Measurements from ENCODE around the gene NKX1-1.
A peak's percentile ranks its signal among the peaks of the same experiment; 100 is the strongest.

NKX1-1 gene

GRCh38 chr4:1413687-1414479, 7.6 kb upstream of the NKX1-1 start:
- Mint-ChIP-seq H3K4me3 (no peak overlapping the region), H3K27ac (no peak overlapping the region), H3K27me3 (ENCODE audit: low read depth, poor library complexity) (peaks cover 94% of the 10 kb centered on the region), H3K9me3 (peaks cover 16% of the 10 kb centered on the region), H3K36me3 (ENCODE audit: low read depth) (no peaks in the 10 kb centered on the region), H3K4me1 (no peaks in the 10 kb centered on the region)
- TF ChIP-seq CTCF (IDR thresholded peaks at IDR 0.05) = no peak
- no peak for DNase-seq

DNA sequence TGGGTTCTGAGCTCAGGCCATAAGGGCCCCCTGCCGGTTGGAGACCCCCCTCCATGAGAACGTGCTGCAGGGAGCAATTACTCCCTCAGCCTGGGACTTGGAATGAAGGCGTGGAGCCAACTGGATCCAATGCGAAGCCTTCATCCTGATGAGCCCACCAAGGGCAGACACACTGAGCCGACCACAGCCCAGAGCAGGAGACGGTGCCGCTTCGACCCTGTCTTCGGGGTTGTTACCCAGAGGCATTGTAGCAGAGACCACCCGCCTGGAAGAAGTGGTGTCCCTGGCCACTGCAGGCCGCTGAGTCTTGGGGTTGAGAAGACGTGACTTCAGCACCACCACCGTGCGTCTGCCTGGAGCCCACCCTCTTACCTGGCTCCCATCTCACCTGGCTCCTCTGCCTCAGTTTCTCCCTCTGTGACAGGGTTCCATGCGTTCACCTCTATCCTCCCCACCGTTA, 7.0 kb upstream of the NKX1-1 start:
- no peak for DNase-seq
- Mint-ChIP-seq H3K4me1 (no peaks in the 10 kb centered on the region), H3K27me3 (ENCODE audit: low read depth, poor library complexity) (peaks cover 94% of the 10 kb centered on the region), H3K4me3 (no peak overlapping the region), H3K9me3 (peaks cover 16% of the 10 kb centered on the region), H3K27ac (no peak overlapping the region), H3K36me3 (ENCODE audit: low read depth) (no peaks in the 10 kb centered on the region)
- no peak for TF ChIP-seq CTCF (IDR thresholded peaks at IDR 0.05)

DNA sequence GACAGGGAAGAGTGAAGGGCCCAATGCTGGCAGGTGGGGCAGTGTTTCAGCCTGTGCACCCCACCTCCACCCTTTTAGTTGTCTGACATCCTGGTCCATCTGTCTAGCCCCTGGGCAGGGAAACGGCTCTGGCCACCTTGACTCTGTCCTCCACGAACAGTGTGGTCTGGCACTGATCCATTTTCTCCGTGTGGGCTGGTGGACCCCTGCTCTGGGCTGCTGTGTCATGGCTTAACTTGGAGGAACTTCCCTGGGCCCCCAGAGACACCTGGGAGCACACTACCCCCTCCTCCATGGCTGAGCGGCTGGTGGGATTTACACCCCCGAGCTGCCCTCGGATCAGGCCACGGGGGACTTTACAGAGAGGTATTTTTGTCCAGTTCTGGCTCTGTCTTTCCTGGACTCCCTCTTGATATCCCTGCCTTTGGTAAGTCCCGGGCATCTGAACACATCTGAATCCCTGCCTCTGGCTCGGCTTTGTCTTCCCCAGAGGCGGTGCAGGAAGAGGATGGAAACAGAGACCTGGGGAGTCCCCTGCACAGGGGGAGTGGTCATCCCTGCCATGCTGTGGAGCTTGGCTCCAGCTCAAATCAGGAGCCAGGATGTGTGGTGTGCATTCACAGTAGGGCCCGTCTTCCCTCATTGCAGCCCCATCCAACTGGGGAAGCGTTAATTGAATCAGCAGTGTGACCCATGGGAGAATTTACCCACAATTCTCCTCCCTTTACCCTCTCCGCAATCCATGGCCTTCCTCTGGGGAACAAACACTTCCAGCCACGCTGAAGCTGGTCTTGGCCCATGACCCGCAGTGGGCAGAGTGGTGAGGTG, 6.3 kb upstream of the NKX1-1 start:
- DNase-seq = no peak
- Mint-ChIP-seq H3K27ac (no peak overlapping the region), H3K36me3 (ENCODE audit: low read depth) (no peaks in the 10 kb centered on the region), H3K9me3 (peaks cover 16% of the 10 kb centered on the region), H3K4me3 (no peak overlapping the region), H3K27me3 (ENCODE audit: low read depth, poor library complexity) (peaks cover 94% of the 10 kb centered on the region), H3K4me1 (no peaks in the 10 kb centered on the region)
- TF ChIP-seq CTCF (IDR thresholded peaks at IDR 0.05) = no peak

- Mint-ChIP-seq H3K4me3 (no peak overlapping the region), H3K4me1 (no peaks in the 10 kb centered on the region), H3K27me3 (ENCODE audit: low read depth, poor library complexity) (peaks cover 94% of the 10 kb centered on the region), H3K9me3 (peaks cover 20% of the 10 kb centered on the region), H3K36me3 (ENCODE audit: low read depth) (no peaks in the 10 kb centered on the region), H3K27ac (no peak overlapping the region)
- no peak for DNase-seq
- no peak for TF ChIP-seq CTCF (IDR thresholded peaks at IDR 0.05)
These were observed 5.5 kb upstream of the NKX1-1 start for GRCh38 chr4:1411436-1412375.

GRCh38 chr4:1410491-1411325, 4.5 kb upstream of the NKX1-1 start:
- Mint-ChIP-seq H3K27me3 (ENCODE audit: low read depth, poor library complexity) (peaks cover 85% of the 10 kb centered on the region), H3K27ac (no peak overlapping the region), H3K4me1 (no peaks in the 10 kb centered on the region), H3K36me3 (ENCODE audit: low read depth) (no peaks in the 10 kb centered on the region), H3K4me3 (no peak overlapping the region), H3K9me3 (peaks cover 15% of the 10 kb centered on the region)
- DNase-seq = peak; percentile 100
- no peak for TF ChIP-seq CTCF (IDR thresholded peaks at IDR 0.05)
